Transverse colon (tissue), 4 donors: ENCODE results near the gene CSNK1E. TPM values are rescaled to one million over a fixed set of nuclear protein-coding genes. Genes with fewer than 3 reads are reported as not detected.

Experiments used
- DNase-seq: peaks from one replicate; pipeline ENCODE4 v3.0.0-alpha.2; 2019
- H3K27ac ChIP-seq, 4 donors: fragments of 200-600 bp; sonication (generic); 2 replicates each; pipeline ENCODE4 v1.5.1; 2016 to 2018; ENCODE audit warnings: inconsistent platforms in 4 of 4
- H3K27me3 ChIP-seq: fragments of 200-600 bp; sonication (generic); 2 replicates; pipeline ENCODE4 v1.5.1; 2017; ENCODE audit warnings: inconsistent platforms
- H3K36me3 ChIP-seq, 4 donors: fragments of 200-600 bp; sonication (generic); 2 replicates each; pipeline ENCODE4 v1.5.1; 2017 to 2019; ENCODE audit warnings: inconsistent platforms in 4 of 4
- H3K4me1 ChIP-seq, 4 donors: fragments of 200-600 bp; sonication (generic); 2 replicates each; pipeline ENCODE4 v1.5.1; 2017 to 2020; ENCODE audit warnings: inconsistent platforms in 4 of 4
- H3K4me3 ChIP-seq, 4 donors: fragments of 200-600 bp; sonication (generic); 1 replicate in 1 of 4; 2 replicates in 3 of 4; pipeline versions ENCODE4 v1.5.1 to v1.6.1; 2017 to 2019; ENCODE audit warnings: inconsistent platforms in 4 of 4
- H3K9me3 ChIP-seq, 2 donors: fragments of 200-600 bp; sonication (generic); 2 replicates each; pipeline ENCODE4 v1.5.1; 2017 to 2019; ENCODE audit warnings: inconsistent platforms in 2 of 2
- CTCF ChIP-seq, 5 experiments: fragments of 200-600 bp in 3 of 5; fragments of 450-650 bp in 2 of 5; sonication (generic) in 3 of 5; IDR thresholded peaks; 1 replicate in 2 of 5; 2 replicates in 3 of 5; pipeline ENCODE4 v1.5.1; 2016 to 2017; ENCODE audit warnings: antibody characterized with exemption in 5 of 5, inconsistent platforms in 3 of 5, mild to moderate bottlenecking in 2 of 5, moderate library complexity in 1 of 5
- EP300 ChIP-seq: sonication (generic); formaldehyde crosslinking; IDR thresholded peaks from one replicate; pipeline ENCODE4 v1.6.1; 2017; ENCODE audit warnings: antibody characterized with exemption, low read depth
- POLR2A ChIP-seq: fragments of 450-650 bp; IDR thresholded peaks from one replicate; pipeline ENCODE4 v1.6.1; 2016; ENCODE audit warnings: antibody characterized with exemption, mild to moderate bottlenecking, moderate library complexity
- POLR2AphosphoS5 ChIP-seq, 3 donors: sonication (generic); formaldehyde crosslinking; IDR thresholded peaks; one replicate each; pipeline ENCODE4 v1.6.1; 2016; ENCODE audit warnings: antibody characterized with exemption in 3 of 3
- WGBS, 2 donors: methylation state at CpG; one replicate each; pipeline ENCODE4 v1.1.5; 2018; ENCODE audit warnings: low coverage in 1 of 2; 5-methylcytosine and 5-hydroxymethylcytosine counted together
- in situ Hi-C, 4 donors: fragments of 200-750 bp; cut with MboI; loops; one replicate each; pipeline versions ENCODE4 v1.15.0 to v1.15.1; 2017; ENCODE audit warnings: low sequenced_read_pairs in 3 of 4, low pct_ligation_motif_present in 1 of 4, low pct_unique_long_range_greater_than_20kb in 1 of 4
- intact Hi-C: fragments of 100-400 bp; cut with DNase I; formaldehyde crosslinking; loops from one replicate; pipeline ENCODE4 v1.15.1; 2023; ENCODE audit warnings: low total_unique reads
- total RNA-seq, 4 donors: library from RNA; depleted of rRNA; stranded (reverse); fragments of >200 nt; gene quantifications; one replicate each; pipeline ENCODE4 v1.1.0, GENCODE V29; 2016

The CSNK1E gene
- total RNA-seq, 4 donors from 2014 or later, result 47.9 to 179 (median 106) TPM

- H3K27ac ChIP-seq, result no peak overlapping the region
- H3K9me3 ChIP-seq, result no peaks in the 10 kb centered on the region
- no peak overlapping the region for H3K4me3 ChIP-seq
- H3K27me3 ChIP-seq, result peaks cover 6% of the 10 kb centered on the region
- no peaks in the 10 kb centered on the region for H3K36me3 ChIP-seq
- in situ Hi-C loops (loop anchor here in 2 of 4 donors (25.0 kb wide), 1 partner anchor 223 kb away; the partner anchor contains the start of gene BAIAP2L2 (in 2 of the 2)), intact Hi-C loops (no loop called here)
- H3K4me1 ChIP-seq, result peaks cover 0 to 13% (median 10%) of the 10 kb centered on the region in 4 donors
- WGBS, 2 donors, result 78 to 83% methylated on average over 3 of the region's 3 CpGs
- no peak for DNase-seq
- no peak for TF ChIP-seq POLR2AphosphoS5 (IDR thresholded peaks at IDR 0.05)
- TF ChIP-seq EP300, result no peak
- TF ChIP-seq CTCF (IDR thresholded peaks at IDR 0.05), result no peak
- no peak for TF ChIP-seq POLR2A
Observed at GRCh38 chr22:38335077-38335476, 17.8 kb upstream of the CSNK1E start.

- intact Hi-C loops, result no loop called here
- Histone ChIP-seq H3K4me3 (no peak overlapping the region), H3K36me3 (no peaks in the 10 kb centered on the region), H3K27ac (no peak overlapping the region), H3K27me3 (no peaks in the 10 kb centered on the region), H3K4me1 (no peaks in the 10 kb centered on the region), H3K9me3 (no peaks in the 10 kb centered on the region)
- WGBS, 2 donors, result 90 to 100% methylated on average over 3 to 16 of the region's 16 CpGs
- DNase-seq, result no peak
- TF ChIP-seq POLR2AphosphoS5 (IDR thresholded peaks at IDR 0.05) (no peak), CTCF (IDR thresholded peaks at IDR 0.05) (no peak), POLR2A (no peak), EP300 (no peak)
- in situ Hi-C loops, result loop anchor here in 2 of 4 donors (25.0 kb wide), 1 partner anchor 216 kb away; the partner anchor contains the start of gene BAIAP2L2 (in 2 of the 2)
Observed at GRCh38 chr22:38327805-38328204, 10.6 kb upstream of the CSNK1E start.

- 88% methylated on average over 7 of the region's 7 CpGs; no CpG with 5 or more reads in 1 of the 2 donors for WGBS, 2 donors
- intact Hi-C loops, result no loop called here
Observed at GRCh38 chr22:38327396-38327795, 10.2 kb upstream of the CSNK1E start.

GRCh38 chr22:38325587-38325986, 8.4 kb upstream of the CSNK1E start:
- Histone ChIP-seq H3K9me3 (no peaks in the 10 kb centered on the region), H3K36me3 (no peaks in the 10 kb centered on the region), H3K27me3 (no peaks in the 10 kb centered on the region), H3K4me1 (no peaks in the 10 kb centered on the region), H3K27ac (no peak overlapping the region), H3K4me3 (no peak overlapping the region)
- 67 to 93% methylated on average over 1 to 6 of the region's 6 CpGs for WGBS, 2 donors
- no peak for DNase-seq
- in situ Hi-C loops (loop anchor here in 2 of 4 donors (25.0 kb wide), 1 partner anchor 213 kb away; the partner anchor contains the start of gene BAIAP2L2 (in 2 of the 2)), intact Hi-C loops (no loop called here)
- no peak for TF ChIP-seq POLR2A
- TF ChIP-seq POLR2AphosphoS5 (IDR thresholded peaks at IDR 0.05), result no peak
- TF ChIP-seq CTCF (IDR thresholded peaks at IDR 0.05), result no peak
- TF ChIP-seq EP300, result no peak

More at GRCh38 chr22:38327396-38327795, 10.2 kb upstream of the CSNK1E start:
- in situ Hi-C loops, result loop anchor here in 2 of 4 donors (25.0 kb wide), 1 partner anchor 215 kb away; the partner anchor contains the start of gene BAIAP2L2 (in 2 of the 2)
- Histone ChIP-seq H3K27me3 (no peaks in the 10 kb centered on the region), H3K4me1 (no peaks in the 10 kb centered on the region), H3K27ac (no peak overlapping the region), H3K9me3 (no peaks in the 10 kb centered on the region), H3K36me3 (no peaks in the 10 kb centered on the region), H3K4me3 (no peak overlapping the region)
- no peak for TF ChIP-seq EP300
- TF ChIP-seq POLR2AphosphoS5 (IDR thresholded peaks at IDR 0.05), result no peak
- TF ChIP-seq POLR2A, result no peak
- no peak for DNase-seq
